NCI-H2171 treated with DMSO at 0.1 percent for 48 hours (cell line): Measurements from ENCODE around the gene DNAH1.

Experiments
- DNase-seq: peaks from one replicate; lab custom pipeline; 2025; lab: John Stamatoyannopoulos, UW

DNAH1 gene

DNA sequence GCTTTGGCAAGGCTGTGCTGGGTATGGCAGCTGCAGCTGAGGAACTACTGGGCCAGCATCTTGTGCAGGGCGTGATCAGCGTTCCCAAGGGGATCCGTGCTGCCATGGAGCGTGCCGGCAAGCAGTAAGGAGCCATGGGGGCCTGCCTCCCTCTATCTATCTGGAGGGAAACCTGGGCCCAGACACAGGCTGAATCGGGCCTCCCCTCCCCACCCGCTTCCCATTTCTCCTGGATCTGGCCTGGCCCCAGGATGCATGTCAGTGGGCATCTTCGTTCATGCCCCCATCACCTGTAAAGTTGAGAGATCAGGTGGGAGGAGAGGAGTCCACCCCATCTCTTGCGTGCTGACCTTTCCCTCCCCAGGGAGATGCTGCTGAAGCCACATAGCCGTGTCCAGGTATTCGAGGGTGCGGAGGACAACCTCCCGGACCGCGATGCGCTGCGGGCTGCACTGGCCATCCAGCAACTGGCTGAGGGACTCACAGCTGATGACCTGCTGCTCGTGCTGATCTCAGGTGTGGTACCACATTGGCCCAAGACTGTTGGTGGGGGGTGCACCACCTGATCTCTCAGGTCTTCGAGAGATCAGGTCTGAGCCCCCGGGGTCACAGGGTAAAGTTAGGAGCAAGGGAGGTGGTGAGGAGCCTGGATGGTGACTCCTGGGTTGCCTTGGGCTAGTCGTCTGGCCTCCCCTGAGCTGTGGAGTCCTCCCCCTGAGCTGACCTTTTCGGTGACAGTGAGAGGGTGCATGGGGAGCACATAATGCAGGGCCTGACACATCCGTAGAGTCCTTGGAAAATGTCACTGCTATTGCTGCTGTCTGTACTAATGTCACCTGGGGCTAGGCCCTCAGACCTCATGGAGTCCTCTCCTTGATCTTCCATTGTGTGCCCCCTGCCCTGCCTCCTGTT, 25.3 kb upstream of the DNAH1 start:
- no peak for DNase-seq

DNA sequence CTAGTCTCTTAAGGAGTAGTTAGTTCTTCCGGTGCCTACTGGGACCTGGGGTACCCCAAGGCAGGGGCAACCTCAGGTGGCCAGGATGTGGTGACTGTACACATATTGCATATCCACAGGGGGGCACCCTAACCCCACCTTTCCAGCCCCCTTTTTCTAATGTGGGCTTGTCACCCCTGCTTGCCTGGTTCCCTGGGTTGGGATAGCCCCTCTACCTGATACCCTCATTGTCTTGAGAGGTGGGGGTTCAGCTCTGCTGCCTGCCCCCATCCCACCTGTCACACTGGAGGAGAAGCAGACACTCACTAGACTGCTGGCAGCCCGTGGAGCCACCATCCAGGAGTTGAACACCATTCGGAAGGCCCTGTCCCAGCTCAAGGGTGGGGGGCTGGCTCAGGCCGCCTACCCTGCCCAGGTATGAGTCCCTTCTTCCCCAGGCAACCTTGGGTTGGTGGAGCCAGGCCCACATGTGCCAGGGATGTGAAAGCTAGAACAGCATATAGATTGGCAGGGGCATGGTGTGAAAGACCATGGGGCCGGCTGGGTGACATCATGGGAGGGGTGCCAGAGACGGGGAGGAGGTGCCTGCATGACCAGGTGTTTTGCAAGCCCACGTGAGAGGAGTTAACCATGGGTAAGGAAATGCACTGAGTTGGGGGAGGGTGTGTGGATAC, 24.5 kb upstream of the DNAH1 start:
- DNase-seq, result peak; percentile 19

DNA sequence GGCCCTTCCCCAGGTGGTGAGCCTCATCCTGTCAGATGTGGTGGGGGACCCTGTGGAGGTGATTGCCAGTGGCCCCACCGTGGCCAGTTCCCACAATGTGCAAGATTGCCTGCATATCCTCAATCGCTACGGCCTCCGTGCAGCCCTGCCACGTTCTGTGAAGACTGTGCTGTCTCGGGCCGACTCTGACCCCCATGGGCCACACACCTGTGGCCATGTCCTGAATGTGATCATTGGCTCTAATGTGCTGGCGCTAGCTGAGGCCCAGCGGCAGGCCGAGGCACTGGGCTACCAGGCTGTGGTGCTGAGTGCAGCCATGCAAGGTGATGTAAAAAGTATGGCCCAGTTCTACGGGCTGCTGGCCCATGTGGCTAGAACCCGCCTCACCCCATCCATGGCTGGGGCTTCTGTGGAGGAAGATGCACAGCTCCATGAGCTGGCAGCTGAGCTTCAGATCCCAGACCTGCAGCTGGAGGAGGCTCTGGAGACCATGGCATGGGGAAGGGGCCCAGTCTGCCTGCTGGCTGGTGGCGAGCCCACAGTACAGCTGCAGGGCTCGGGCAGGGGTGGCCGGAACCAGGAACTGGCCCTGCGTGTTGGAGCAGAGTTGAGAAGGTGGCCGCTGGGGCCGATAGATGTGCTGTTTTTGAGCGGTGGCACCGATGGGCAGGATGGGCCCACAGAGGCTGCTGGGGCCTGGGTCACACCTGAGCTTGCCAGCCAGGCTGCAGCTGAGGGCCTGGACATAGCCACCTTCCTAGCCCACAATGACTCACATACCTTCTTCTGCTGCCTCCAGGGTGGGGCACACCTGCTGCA, 23.7 kb upstream of the DNAH1 start:
- DNase-seq, result no peak

DNA sequence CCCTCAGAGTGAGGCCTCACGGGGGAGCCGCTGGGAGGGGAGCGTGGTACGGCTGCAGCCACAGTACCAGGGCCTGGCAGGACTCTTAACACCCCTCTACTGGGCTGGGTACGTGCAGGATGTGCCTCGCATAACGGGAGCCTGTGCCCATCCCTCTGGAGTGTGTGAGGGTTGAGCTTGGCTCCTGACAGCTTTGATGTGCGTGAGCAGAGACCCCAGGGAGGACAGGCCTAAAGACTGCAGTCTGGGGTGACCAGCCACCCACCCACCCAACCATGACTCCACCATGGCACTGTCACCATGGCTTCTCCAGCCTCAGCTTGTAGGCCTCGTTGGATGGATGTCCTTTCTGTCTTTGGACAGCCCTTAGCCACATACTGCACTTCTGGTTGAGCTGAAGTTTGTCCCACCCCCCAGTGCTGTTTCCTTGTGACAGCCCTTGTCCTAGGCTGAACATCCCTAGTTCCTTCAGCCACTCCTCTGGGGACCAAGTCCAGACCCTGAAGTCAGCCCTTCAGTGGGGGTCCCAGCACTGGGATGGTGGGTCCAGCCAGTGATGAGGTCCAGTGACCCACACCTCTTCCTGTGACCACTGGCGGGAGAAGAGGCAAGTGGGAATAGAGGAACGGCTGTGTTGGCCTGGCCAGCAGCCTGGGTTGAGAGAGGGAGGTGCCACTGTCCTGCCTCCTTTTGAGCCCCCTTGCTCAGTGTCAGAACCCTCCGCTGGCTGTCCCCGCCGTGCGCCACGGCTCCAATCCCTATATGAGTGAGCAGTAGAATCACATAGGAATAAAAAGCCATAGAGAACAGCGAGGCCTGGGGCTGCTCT, 22.4 kb upstream of the DNAH1 start:
- DNase-seq, result no peak

DNA sequence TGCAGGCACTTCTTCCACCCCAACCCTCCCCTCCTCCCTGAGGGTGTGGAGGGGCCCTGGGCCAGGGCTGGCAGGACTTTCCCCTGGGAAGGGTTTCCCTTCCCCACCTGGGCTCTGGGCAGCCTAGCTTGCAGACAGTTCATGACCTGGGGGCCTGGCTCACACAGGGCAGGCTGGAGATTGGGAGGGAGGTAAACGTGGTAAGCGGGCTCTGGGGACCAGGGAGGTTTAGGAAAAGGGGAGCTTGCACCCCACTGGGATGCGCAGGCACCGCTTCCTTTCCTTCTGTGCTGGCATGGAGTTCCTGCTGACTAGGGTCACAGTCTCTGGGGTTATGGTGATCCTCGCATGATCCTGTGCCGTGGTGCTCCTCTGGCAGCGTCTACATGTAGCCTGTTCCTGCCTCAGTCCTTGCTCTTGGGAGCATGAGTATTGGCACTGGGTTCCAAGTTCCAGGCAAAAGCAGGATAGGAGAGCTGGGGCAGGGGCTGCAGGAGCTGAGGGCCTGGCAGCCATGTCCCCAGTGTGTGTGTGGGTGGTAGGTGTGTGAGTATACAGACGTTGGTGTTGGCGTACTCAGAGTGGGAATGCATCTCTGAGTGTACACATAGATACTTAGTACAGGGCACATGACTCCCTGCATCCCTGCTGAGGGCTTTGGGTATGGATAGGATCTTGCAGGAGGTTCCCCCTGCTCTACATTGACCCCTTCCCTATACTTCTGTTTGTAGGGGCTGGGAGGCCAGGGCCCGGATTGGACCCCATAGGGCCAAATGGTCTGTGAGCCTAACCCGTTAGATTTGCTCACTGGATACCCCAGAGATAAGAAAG, 21.6 kb upstream of the DNAH1 start:
- no peak for DNase-seq

DNA sequence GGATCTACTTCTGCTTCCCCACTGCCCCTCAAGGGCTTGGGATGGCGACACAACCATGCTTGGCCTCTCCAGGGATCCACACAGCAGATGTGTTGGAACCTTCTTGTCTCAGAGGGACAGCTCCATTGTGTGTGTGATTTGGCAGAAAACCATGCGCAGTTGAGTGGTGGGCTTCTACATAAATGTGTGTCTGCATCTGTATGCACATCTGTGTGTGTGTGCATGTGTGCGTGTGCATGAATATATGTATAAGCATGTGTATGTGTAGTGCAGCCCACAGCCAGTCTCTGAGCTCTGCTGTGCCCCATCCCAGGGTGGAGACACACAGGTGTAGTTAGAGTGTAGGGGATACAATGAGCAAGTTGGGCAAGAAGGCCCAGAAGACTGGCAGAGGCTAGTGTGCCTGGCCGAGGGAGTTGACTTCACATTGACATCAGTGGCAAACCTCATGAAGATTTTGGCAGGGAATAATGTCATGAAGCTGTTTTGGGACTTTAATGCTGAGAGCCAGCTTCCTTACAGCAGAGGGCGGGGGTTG, 20.4 kb upstream of the DNAH1 start:
- no peak for DNase-seq

DNA sequence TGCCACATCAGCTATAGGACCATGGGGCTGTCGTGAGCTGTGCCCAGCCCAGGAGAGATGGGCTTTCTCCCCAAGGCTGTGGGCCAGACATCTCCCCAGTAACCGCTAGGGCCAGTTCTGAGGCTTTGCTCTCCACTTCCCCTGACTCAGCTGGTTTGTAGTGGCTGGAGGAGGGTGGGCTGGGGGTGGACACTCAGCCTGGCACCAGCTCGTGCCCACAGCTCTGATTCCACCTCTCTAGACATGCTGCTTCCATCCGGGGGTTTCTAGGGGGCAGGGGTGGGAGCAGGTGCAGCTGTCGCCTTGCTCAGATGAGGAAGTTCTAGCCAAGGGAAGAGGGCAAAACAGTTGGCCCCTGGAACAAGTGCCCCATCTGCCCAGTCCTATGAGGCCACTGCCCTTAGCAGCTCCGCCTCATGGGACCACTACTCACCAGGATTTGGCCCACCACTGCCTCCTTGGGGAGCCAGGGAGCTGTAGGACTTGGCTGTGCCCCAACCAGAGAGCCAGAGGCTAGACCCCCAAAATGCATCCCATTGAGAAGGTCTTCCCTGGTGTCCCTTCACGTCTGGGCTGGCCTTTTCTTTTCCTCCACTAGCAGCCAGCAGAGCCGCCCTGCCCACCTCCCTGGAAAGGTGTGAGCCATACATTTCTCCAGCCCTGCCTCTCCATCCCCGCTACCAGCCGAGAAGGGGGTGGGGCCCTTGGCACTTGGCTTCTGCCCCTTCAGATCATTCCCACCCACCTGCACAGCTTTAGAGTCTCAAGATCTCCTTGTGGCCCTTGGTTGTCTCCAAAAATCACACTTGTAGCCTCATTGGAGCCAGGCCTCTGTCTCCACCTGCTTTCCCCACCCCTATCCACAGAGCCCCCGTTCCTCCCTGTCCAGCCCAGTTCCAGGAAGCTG, 18.6 kb upstream of the DNAH1 start:
- DNase-seq, result no peak

DNA sequence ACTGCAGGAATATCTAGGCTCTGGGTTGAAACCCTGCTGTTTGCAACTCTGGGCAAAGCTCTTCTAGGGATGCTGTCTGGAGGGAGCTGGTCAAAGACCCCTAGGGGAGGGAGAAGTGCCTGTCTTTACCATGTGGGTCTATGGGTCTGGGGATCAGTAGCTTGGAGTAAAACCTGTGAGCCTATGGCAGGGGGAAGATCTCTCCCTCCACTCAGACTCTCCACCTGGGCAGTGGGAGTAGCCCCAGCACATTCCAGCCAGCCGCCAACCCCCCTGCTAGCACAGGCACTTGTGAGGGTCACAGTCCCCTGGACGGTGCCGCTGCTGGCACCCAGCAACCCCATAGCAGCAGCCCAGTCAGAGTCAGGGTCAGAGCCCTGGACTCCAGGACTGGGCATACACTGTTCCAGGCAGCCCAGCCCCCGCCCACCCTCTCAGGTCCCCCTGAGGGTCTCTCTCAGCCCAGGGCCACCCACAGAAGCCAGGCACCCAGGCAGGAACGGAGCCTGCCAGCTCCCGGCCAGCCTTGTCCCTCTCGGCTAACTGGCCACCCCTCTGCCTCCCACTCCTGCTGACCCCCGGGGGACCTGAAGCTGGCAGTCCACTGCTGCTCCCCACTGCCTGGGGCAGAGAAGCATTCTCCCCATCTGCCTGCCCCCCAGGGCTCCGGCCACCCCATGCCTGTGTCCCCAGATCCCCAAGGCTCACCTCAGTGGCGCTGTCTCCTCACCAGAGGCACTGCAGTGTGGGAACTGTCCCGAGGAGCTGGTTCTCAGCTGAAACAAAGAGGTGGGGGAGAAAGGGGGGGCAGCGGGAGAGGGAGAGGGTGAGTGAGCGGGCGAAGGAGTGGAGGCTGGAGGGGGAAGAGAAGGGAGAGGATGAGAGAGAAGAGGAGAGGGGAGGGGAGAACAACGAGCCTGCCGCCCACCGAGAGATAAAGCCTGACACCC, 17.7 kb upstream of the DNAH1 start:
- DNase-seq, result no peak

DNA sequence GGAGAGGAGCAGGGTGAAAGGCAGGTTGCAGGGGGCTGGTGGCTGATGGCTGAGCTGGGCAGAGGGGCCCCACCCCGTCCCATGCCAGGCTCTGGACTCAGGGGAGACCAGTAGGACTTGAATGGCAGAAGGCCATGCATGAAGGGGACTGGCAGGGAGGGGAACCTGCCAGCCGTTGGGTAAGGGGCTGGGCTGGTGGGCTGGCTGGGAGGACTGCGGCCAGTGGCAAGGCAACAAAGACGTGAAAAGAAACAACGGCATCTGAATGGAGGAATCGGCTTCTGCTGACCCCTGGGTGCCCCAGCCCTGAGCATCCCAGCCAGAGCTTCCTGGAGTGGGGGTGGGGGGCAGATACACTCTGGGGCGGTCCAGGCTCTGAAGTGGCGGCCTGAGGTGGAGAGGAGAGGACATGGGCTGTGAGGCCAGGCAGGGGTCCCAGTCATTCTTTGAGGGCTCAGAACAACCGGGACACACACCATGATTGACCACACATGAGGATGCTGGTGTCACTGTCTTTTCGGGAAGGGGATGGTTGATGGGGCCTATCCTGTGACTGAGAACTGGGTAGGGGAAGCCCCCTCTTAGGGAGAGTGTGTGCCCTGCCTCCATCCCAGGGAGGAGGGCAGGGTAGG, 16.8 kb upstream of the DNAH1 start:
- no peak for DNase-seq

DNA sequence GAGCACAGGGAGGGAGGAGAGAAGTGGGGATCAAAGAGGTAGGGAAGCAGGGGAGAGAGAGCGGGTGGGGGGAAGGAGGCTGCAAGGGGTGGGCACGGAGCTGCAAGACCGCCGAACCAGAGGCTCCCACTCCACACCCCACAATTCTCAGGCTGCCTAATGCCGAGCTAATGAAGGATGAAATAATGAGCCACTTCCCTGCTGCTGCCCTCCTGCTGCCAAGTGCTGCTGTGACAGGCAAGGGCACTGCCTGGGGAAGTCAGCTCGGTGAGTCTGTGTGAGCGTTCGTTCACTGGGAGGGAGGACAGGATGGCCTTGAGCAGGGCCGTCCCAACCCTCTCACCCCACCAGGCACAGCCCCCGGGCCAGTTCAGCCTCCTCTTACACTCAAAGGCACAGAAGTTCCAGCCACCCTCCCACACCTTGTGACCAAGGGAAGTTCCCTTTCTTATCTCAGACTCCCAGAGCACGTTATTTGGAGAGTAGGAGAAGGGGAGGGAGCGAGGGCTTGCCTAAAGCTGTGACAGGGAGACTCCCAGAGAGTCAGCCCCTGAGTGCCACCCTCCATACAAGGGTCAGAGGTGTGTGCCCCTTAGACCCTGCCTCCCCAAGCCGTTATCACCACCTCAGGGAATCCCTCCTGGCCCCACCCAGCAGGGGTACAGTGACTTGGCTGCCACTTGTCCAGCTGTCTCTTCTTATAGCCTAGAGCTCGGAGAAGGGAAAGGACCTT, 16.1 kb upstream of the DNAH1 start:
- peak; percentile 64 for DNase-seq

DNA sequence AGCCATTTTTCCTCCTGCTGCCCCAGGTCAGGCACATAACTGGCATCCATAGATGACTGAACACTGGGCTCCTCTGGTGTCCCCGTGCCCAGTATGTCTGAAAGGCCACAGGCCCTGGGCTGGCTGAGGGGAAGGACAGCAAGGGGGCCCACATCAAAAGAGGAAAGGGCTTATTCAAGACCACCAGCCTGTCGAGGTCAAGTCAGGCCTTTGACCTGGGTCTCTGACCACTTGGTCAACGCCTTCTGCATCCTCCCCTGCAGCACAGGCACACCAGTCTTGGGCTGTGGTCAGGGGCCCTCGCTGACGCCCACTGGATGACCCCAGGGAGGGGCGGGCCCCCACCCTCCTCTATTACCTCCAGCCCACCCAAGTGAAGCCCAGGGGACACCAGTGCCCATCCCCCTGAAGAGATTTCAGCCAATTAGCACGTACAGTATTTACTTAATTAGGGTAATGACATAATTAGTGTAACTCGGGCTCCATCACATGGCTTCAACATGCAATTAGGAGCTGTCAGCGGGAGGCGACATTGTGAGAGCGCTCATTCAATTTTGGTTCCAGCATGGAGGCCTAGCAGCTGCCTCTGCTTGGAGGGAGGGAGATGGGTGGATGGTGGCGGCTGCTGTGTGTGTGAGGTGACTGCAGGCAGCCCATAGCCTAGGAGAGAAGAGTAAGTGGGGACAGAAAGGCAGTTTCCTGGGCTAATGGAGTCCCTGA, 13.5 kb upstream of the DNAH1 start:
- DNase-seq, result peak; percentile 0

DNA sequence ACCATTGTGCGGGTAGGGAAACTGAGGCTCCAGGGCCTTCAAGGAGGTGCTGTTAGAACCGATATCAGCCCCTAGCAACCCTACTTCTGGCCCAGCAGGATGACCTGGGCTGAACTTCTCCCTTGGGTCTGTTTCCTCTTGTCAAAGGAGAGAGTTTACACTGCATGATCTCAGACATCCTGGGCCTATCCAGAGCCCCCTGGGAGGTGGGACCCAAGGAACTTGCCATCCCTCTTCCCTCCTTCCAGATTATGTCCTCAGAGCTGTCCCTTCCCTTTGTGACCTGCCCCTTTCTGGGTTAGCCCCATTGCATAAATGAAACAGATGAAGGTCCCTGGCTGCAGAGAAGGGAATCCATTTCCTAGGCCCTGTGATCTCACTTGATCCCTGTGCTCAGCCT, 12.3 kb upstream of the DNAH1 start:
- no peak for DNase-seq

DNA sequence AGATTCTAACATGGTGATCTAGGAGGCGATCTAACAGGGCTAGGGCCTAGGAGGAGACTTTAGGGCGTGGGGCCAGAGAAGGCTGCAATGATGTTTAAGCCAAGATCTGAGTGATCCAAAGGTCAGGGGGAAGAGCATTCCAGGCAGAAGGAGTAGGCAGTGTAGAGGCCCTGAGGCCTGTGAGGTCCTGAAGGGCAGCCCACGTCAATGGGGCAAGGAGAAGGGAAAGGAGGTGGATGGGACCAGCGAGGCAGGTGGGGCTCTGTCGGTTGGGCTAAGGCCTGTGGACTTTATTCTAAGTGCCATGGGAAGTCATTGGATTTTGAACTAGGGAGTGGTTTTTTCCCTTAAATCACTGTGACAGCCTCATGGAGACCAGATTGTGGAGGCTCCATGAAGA, 10.2 kb upstream of the DNAH1 start:
- DNase-seq, result no peak

DNA sequence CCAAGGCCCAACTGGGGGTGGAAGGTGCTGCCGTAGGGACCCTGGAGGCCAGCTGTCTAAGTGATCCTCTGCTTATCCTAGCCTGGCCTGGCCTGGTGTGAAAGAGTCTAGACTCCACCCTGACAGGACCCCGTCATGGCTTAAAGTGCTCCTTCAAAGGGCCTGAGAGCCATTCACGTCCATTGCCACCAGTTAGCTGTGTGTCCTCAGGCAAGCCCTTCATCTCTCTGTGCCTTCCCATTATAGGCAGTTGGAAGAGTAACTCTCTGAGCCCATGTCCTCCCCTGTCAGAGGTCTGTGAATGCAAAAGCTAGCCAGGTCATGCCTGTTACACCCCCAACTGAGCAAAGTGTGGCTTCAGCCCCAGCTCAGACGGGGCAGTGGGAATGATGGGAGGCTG, 9.1 kb upstream of the DNAH1 start:
- DNase-seq, result no peak

DNA sequence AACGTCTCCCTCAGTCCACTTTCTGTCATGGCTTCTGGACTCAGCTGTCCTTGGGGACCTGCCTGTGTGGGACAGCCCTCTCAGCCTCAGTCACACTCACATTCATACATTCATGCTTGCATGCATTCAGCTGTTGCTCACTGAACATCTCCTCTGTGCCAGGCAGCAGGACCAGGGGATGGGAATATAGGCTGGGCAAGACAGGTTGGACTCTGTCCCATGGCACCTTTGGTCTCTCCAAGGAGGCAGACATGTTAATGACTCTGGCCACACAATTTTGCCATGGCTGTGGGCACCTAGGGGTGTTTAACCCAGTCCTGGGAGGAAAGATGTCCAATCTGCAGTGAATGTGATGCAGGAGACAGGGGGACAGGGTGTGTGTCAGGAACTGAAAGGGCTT, 7.8 kb upstream of the DNAH1 start:
- no peak for DNase-seq

DNA sequence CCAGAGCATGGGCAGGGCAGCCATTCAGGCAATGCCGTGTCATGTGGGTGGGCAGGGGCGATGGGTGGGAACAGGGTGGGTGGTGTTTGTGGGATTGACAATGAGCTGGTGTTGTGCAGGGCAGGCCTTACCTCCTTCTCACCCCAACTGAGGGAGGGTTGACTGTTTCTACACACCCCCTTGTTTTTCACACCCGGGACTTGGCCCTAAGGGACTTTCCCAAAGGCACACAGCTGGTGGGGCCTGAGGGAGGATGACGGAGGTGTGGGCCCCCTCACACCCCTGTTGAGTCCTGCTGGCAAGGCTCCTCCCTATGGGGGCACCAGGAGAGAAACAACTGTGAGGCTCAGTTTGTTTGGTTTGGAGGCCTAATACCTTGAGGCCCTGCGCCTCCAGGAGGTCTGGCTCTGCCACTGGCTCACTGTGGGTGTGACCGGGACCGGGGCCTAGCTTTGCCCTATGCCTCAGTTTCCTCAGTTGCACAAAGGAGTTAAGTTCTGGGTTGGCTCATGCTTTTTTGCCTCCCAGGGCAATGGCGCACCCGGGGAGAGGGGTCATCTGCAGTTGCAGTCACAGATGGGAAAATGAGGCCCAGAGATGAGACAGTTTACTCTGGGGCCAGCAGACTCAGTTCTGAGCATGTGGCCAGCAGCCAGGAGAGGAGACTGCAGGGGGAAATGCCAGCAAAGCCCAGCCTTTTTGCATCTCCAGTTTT, 5.1 kb upstream of the DNAH1 start:
- no peak for DNase-seq
